COLO829 (cell line): ENCODE measurements around the gene VPS35L.
A peak's percentile ranks its signal among the peaks of the same experiment; 100 is the strongest.
"Not testable (repeated sequence)": the region's sequence is repeated elsewhere in the genome, so short reads cannot be mapped to it uniquely, and the experiment has no call there.

Source experiments
- DNase-seq: peaks from one replicate; pipeline ENCODE4 v3.0.0; 2012; ENCODE audit warnings: low spot score

VPS35L gene

DNA sequence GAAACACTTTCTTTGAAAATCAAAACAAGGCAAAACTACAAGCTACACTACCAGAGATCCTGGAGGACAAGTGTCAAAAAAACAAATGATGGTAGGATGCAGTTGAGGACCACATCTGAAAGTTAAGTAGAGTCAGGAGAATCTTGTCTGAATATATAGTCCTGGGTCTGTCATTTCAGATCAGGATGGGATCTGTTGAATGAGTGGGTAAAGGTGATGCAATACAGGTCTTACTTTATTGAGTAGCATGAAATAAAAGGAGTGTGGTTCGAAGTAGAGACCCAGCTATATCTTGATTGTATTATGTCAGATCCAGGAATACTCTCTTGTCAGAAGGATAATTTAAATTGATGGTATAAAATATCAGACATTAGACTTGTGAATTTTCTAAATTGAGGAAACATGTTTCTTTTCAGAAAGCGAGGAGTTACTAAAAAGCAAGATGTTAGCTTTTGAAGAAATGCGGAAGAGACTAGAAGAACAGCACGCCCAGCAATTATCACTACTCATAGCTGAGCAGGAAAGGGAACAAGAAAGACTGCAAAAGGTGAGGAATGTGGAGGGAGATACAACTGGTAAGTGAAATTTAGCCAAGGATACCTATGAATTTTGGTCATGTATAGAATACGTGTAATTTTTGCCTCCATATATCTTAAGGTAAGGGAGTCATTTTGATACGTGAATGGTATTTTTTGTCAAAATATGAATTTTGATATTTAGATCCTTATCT, 15.1 kb upstream of the VPS35L start:
- DNase-seq, result no peak

DNA sequence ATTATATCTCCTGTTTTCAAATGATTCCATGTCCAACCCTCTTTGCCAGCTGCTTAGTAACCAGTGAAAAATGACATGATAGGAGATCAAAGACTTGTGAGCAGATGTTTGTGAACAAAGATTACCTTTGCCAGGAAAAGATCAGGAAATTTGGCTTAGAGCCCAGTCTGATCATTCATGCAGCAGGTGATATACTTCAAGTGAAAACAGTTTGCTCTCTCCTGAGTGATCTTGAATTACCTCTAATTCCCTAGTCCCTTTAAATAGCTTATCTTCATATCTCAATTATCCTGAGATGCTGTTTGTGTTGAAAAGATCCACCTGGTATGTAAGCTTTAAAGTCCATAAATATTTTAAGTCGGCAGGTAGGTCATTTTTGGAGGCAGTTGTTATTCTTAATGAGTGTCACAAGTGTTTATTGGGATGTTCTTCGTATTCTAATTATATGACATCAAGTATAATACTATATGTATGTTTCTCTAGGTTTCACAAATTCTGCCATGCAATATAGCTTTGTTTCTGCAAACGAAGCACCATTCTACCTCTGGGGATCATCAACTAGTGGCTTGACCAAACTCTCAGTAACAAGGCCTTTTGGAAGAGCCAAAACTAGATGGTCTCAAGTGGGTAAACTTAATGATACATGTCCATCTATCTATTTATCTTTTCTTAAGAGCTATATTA, 13.2 kb upstream of the VPS35L start:
- no peak for DNase-seq

DNA sequence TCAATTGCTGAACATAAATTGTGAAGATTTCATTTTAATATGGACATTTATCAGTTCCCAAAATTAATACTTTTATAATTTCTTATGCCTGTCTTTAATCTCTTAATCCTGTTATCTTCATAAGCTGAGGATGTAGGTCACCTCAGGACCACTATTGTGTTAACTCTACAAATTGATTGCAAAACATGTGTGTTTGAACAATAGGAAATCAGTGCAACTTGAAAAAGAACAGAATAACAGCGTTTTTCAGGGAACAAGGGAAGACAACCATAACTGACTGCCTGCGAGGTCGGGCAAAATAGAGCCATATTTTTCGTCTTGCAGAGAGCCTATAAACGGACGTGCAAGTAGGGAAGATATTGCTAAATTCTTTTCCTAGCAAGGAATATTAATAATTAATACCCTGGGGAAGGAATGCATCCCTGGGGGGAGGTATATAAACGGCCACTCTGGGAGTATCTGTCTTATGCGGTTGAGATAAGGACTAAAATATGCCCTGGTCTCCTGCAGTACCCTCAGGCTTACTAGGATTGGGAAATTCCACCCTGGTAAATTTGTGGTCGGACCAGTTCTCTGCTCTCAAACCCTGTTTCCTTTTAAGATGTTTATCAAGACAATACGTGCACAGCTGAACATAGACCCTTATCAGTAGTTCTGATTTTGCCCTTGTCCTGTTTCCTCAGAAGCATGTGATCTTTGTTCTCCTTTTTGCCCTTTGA, 12.1 kb upstream of the VPS35L start:
- DNase-seq, result not testable (repeated sequence)

DNA sequence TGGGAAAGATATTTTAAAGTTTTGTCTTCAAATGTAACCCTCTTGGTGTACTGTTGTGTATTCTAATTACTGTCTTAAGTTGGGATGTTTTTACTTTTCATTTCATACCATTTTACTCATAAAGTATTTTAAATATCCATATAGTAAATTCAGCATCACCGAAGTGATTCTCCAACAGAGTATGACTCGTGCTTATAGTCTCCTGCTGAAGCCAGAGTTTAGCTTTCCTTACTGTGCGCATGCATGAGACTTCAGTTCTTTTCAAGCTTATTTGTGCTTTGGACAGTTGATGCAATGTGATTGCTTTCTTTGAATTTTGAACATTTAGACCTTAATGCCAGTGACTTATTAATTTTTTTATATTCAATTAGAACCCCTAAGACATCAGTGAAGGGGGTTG, 7.4 kb upstream of the VPS35L start:
- DNase-seq, result no peak

DNA sequence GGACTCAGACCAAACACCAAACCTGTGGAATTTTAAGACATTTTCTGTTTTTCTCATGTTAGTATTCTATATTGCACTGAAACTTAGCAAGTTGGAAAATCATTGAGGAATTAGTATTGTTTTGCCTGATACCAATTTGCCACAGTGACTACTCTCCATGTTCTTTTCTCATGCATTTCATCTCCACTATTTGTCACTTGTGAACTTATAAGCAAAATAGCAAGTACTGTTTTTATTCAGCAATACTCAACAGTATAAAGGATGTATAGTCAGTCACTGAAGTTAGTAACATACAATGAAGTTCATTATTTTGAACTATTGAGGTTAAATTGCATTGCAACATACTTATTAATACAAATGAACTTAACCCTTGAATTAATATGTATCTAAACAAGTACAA, 5.8 kb upstream of the VPS35L start:
- no peak for DNase-seq

DNA sequence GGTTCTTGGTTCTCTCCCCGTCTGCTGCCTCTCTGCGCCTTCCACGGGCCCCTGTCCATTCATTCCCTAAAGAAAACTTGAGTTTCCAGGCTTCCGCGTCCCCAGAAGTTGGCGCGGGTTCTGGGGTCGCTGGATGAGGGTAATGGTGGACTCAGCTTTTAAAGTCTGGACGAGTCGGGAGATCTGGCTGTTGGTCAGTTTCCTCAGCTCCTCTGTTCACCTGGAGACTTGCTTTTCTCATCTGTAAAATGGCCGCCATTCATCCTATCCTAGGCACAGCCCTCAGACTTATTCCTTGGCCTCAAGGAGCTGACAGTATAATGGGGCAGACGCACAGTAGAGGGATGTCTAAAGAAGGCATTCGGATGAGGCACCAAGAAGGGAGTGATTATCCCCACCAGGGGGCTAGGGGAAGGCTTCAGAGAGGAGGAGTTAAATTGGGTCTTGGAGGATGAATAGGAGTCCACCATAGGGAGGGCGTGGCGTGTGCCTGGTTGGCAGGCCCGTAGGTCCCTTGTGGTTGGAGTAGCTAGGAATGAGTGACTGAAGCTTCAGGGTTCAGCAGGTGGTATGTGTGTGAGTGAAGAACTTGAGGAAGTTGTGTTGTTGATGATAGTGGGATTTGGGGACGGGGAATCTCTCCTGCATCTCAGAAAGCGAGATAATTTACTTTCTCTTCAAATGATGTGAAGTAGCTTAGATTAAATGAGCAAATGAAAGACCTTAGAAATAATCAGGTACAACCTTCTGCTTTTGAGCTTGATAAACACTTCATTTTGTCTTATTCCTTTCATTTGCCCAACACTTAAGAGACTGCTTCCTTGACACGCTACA, 652 bp downstream of the VPS35L start:
- peak; percentile 13 for DNase-seq

DNA sequence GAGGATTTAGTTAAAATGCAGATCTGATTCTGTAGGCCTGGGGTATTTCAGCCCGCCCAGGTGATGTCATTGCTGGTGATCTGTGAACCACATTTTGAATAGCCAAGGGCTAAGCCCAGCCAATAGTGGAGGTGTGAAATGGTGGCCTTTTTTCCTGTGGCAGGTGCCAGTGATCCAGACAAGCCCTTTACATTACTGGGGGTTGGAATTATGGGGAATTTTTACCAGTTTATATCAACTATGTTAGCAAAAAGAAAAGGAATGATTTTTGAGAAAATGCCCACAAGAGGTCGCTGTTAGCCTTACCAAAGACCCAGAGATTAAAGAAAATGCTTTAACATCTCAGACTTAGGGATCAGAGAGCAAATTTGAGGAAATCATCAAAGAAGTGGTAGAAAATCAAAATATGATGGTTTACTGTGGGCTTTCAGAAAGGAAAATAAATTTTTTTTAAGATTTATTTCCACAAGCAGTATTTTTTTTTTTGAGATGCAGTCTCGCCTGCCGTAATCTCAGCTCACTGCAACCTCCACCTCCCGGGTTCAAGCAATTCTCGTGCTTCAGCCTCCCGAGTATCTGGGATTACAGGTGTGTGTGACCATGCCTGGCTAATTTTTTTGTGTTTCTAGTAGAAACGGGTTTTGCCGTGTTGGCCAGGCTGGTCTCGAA, 3.9 kb downstream of the VPS35L start:
- peak; percentile 52 for DNase-seq

DNA sequence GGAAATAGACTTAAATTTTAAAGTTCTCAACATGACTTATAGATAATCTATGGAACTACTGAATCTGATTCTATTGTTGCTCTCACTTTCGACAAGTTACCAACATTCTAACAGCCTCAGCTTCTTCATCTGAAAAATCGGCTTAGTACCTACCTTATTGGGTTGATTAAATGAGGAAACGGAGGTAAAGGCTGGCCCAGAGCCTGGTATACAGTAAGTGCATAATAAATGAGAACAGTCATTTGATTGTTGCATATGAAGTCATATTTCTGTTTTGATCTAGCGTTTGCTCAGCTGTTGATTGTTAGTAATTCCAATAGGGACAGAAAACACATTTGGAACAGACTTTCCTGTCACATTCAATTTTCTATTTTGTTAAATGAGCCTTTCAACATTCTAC, 4.6 kb downstream of the VPS35L start:
- DNase-seq, result no peak

DNA sequence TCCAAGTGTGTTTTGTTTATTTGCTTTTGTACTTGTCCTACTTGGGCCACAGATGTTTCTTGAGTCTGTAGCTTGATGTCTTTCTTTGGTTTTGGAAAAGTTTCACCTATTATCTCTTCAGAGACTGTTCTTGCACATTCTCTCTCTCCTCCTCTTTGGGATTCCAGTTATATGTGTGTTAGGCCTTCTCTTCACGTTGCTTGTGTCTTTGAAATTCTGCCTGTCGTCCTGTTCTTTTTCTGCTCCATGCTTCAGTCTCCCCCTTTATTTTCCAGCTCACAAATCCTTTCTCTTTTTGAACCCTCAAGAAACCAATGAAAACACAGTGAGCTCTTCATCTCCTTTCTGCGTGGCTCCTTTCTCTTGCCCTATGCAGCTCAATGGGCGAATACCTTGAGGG, 7.9 kb downstream of the VPS35L start:
- DNase-seq, result no peak

DNA sequence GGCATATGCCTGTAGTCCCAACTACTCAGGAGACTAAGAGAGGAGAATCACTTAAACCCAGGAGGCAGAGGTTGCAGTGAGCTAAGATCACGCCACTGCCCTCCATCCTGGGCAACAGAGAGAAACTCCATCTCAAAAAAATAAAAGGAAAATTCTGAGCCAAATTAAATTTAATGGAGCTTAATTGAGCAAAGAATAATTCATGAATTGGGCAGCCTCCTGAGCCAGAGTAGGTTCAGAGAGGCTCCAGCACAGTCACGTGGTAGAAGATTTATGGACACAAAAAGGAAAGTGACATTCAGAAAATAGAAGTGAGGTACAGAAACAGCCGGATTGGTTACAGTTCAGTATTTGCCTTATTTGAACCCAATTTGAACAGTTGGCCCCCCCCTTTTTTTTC, 10.9 kb downstream of the VPS35L start:
- DNase-seq, result no peak

DNA sequence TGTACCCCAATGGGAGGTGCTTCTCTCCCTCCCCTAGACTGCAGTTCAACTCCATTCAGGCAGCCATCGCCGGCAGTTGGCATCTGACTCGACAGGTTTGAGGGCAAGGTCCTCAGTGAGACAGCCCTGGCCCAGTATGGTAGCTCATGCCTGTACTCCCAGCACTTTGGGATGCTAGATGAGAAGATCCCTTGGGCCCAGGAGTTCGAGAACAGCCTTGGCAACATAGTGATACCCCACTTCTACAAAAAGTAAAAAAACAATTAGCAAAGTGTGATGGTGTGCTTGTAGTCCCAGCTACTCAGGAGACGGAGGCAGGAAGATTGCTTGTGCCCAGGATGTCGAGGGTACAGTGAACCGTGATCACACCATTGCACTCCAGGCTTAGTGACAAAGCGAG, 12.1 kb downstream of the VPS35L start:
- DNase-seq, result no peak

DNA sequence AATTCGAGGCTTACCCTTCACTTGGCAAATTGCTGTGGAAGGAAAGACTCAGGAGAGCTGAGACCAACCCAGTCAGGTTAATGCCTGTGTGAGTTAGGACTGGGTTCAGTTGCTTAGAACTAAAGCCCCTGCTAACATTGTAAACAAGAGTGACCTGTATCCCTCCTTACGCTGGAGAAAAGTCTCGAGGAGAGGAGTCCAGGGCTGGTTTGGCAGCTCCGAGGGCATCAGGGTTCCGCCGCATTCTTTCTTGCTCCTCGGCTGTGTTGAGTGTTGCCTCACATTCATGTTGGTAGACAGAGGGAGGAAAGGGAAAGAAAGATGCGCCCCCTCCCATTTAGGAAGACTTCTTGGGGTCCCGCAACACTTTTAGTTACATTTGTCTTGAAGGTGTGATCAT, 18.5 kb downstream of the VPS35L start:
- no peak for DNase-seq

DNA sequence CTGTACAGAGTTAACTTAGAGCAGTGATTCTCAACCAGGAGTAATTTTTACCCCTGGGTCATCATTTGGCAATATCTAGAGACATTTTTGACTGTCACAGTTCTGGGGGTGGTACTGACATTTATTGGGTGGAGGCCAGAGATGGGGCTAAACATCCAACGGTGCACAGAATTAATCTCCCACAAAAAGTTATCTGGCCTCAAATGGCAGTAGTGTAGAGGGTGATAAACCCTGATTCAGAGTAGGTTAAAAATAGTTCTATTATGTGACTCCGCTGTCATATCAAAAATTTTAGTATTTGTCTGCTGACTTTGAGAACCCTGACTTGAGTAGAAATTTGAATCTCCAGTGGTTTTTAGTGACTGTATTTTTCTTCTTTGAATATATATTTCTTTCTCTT, 19.1 kb downstream of the VPS35L start:
- no peak for DNase-seq

DNA sequence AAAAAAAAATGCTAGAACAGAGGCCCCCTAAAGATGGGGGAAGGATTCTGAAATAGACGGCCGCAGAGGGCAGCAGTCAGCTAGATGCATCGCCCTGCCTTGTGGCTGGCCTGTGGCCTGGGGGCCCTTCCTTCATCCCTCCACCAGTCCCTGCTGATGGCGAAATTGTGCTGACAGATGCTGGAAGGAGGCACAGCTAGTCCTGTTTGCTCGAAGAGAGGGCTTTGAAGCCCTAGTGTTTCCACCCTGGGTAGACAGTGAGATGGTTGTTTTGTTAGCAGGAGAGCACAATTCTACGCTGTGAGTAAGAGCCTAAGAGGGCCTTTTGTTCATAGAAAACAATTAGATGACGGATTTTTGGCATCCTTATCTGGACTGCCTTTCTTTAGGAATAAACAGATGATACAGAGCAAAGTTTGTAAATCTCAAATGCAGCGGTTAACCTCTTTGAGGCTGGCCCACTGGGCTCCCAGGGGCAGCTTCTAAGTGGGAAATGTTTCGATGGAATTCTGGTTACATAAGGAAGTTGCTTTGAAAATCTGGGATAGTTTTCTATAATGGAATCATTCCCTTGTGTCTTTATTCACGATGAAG, 23.0 kb downstream of the VPS35L start:
- peak; percentile 46 for DNase-seq

DNA sequence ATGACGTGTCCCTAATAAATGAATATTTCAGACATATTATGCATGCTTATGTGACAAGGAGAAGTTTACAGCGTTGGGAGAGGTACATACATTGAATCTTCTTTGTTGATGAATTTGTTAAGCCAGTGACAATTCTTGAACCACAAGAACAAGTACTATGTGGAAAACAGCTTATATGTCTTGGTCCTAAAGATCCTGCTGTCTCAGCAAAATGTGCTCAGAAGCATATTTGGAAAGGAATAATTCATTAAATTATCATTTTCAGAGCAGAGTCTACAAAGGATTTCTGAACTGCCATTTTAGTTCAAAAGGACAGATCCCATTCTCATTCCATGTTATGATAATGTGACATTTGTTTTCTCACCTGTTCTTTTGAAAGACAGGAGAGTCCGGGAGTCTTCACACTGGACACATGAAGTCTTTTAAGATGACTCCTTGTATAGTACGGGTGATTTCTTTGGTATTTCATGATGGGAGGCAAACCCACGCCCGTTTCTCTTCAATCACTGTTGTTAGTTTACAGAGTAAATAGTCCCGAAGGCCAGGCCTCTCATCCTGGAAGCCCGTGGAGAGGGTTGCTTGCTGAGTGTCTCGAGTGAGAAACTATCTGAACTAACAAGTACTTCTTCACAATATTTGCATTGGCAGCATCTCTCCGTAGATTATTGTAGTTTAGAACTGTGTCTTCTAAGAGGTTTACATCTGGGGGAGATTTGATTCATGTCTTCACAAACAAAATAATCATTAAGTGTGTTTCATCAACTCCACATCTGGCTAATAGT, 26.7 kb downstream of the VPS35L start:
- DNase-seq, result no peak

DNA sequence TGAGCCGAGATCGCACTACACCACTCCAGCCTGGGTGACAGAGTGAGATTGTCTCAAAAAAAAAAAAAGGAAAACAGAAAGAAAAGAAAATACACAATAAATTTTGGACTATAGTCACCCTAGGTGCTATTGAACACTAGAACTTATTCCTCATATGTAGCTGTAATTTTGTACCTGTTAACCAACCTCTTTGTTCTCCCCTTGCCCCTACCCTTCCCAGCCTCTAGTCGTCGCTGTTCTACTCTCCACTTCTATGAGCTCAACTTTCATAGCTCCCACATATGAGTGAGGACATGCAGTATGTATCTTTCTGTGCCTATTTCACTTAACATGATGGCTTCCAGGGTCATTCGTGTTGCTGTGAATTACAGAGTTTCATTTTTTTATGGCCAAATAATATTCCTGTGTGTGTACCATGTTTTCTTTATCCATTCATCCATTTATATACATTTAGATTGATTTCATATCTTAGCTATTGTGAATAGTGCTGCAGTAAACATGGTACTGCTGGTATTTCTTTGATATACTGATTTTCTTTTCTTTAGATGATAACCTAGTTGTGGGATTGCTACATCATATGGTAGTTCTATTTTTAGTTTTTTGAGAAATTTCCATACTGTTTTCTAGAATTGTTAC, 28.3 kb downstream of the VPS35L start:
- DNase-seq, result peak; percentile 13

DNA sequence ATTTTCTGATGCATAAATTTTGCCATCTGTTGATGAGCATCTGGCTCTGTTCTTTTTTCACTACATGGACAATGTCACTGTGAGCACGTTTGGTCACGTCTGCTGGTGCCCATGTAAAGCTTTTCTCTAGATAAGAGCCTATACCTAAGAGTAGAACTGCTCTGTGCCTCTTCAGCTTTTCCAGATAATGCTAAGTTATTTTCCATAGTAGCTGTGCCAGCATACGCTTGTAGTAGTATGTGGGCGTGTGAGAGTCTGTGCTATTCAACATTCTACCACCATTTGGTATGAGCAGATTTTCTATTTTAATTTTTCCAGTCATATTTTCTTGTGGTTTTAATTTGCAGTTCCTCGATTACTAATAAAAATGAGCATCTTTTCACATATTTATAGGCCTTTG, 33.2 kb downstream of the VPS35L start:
- no peak for DNase-seq

DNA sequence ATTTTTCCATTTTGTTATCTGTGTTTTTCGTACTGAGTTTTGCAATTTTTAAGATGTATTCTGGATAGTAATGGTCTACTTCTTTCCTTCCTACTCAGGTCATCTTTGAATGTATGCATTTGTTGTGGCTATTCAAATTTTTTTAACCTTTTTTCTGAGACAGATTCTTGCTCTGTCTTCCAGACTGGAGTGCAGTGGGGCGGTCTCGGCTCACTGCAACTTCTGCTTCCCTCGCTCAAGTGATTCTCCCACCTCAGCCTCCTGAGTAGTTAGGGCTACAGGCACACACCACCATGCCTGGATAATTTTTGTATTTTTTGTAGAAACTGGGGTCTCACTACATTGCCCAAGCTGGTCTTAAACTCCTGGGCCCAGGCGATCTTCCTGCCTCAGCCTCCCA, 33.6 kb downstream of the VPS35L start:
- DNase-seq, result no peak

DNA sequence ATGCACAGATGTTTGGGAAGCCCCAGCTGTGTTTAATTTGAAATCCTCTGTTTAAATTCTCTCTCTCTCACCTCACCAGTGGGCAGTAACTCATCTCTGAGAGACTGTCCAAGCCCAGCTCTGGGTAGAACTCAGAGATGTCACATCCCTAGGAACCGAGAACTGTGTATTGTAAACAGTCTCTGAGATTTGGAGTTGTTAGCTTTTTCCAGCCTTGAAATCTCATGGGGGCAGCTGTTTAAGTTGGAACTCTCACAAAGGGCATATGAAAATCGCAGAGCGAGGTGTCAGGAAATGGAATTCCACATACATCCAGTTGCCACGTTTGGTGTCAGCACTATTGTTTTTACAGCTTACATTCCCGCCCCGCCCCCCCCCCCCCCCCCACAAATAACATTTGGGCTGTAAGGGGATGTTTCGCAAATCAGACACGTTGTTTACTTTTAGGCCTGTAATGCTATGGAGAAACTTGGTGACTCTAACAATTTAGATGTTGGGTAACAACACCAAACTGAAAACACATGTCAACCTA, 34.3 kb downstream of the VPS35L start:
- DNase-seq, result no peak
